Fibroblast of lung (primary cell): ENCODE results near the gene MRPS34.

Experiments used
- CTCF ChIP-seq, 2 donors: IDR thresholded peaks in 1 of 2; conservative IDR thresholded peaks in 1 of 2; 1 replicate in 1 of 2; 2 replicates in 1 of 2; pipeline ENCODE4 v1.5.1; 2011 to 2012; ENCODE audit warnings: low read length in 2 of 2, control low read depth in 1 of 2, inconsistent platforms in 1 of 2, low read depth in 1 of 2, mild to moderate bottlenecking in 1 of 2
- EZH2 ChIP-seq: IDR thresholded peaks from 2 replicates; pipeline ENCODE4 v1.5.1; 2012; ENCODE audit warnings: low read length, control low read depth, mild to moderate bottlenecking; ENCODE audit errors: missing control alignments

GRCh38 chr16:1757714-1758461, 15.0 kb downstream of the MRPS34 start:
- TF ChIP-seq CTCF (conservative IDR thresholded peaks at IDR 0.05 in 1 of 2, IDR thresholded peaks at IDR 0.05 in 1 of 2; ENCODE audit: low read depth in 1 of 2, low read length in 2 of 2) (no peak), EZH2 (no peak)
